ENCODE results near the gene TTC9C.
"Not testable (repeated sequence)": the region's sequence is repeated elsewhere in the genome, so short reads cannot be mapped to it uniquely, and the experiment has no call there.

TTC9C gene

DNA sequence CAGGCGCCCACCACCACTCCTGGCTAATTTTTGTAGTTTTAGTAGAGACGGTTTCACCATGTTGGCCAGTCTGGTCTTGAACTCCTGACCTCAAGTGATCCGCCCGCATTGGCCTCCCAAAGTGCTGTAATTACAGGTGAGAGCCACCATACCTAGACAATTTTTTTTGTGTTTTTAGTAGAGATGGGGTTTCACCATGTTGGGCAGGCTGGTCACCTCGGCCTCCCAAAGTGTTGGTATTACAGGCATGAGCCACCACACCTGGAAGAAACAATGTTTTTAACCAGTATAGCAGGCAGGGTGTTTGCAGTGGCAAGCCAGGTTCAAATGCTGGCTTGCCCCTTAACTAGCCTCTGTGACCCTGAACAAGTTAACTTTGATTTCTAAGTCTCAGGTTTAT, 21.6 kb downstream of the TTC9C start:
- not testable (repeated sequence) for DNase-seq (ENCODE audit: low read depth in 2 of 2)

DNA sequence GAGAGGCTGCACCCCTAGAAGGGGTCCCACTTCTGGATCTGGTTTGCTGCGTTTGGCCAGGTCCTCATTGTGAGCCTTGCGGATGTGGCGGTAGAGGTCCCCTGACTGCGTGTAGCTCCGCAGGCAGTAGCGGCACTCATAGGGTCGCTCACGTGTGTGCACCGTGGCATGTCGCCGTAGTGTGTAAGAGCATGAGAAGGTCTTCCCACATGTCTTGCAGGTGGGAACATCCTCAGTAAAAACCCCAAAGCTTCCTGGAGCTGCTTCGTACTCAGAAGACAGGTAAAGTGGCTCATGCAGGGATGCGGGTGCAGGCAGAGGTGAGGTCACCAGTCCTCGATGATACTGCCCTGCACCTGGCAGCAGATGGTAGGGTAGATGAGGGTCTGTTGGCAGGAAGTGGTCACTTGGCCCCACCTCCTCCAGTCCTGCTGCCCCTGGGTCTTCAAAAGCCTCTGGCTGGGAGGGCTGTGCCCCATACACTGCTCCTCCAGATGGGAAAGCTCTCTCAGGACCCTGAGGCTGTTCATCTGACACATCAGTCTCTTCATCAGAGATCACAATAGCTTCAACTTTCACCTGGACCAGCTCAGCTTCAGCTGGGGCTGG, 24.0 kb downstream of the TTC9C start:
- no peak for DNase-seq (ENCODE audit: low read depth in 2 of 2)

- DNase-seq (ENCODE audit: low read depth in 2 of 2), result no peak
These were observed 24.9 kb downstream of the TTC9C start for GRCh38 chr11:62752994-62753735.

GRCh38 chr11:62753736-62754603, 25.7 kb downstream of the TTC9C start, which contains the start of gene ZBTB3:
TSS of gene ZBTB3 (minus strand) at chr11:62754160. CDS start at chr11:62753664, 496 bp downstream.
- peak; percentile 92 to 94 for DNase-seq (ENCODE audit: low read depth in 2 of 2)

DNA sequence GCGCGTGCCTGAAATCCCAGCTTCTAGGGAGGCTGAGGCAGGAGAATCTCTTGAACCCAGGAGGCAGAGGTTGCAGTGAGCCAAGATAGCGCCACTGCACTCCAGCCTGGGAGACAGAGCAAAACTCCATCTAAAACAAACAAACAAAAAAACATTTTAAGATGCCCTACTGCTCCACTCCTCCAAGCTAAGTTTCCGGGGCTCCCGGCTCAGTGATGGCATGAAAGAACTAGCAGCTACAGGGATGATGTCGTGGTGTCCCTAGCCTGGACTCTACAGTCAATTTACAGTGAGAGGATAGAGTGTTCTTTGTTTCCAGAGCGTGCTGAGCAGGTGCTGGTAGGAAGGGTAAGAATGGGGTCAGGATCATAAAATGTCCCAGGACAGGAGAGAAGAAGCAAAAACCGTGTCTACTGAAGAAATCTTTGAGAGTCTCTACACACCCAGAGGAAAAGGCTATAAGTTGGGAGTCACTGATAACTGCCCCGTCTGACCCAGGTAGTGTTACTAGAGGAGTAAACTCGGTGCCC, 26.9 kb downstream of the TTC9C start:
- DNase-seq (ENCODE audit: low read depth in 2 of 2), result no peak

DNA sequence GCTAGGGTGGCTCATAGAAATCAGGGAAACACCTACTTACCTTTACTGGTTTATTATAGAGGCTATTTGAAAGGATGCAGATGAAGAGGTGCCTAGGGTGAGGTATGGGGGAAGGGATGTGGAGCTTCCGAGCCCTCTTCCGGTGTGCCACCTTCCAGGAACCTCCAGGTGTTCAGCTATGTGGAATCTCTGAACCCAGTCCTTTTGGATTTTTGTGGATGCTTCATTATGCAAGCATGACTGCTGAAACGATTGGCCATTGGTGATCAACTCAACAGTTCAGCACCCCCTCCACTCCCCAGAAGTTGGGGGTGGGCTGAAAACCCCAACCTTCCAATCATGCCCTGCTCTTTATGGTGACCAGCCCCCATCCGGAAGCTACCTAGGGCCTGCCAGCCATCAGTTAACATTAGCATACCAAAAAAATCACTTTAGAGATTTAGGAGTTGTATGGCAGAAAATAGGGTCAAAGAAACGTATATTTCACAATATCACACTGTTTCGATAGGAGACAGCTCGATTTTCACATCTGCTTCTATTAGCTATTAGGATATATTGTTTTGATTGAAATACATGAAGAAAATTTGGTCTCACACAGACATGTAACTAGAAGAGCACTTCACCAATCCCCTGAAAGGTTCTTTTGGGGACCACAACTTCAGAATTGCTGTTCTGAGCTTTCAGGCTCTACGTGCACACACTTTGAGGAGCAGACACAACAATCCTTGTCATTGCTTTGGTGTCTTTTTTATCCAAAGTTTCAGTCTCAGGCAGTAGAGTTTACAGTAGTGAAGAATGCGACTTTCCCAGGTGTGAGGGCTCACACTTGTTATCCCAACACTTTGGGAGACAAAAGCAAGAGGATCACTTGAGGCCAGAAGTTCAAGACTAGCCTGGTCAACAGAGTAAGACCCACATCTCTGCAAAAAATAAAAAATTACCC, 29.8 kb downstream of the TTC9C start:
- DNase-seq (ENCODE audit: low read depth in 2 of 2), result no peak

DNA sequence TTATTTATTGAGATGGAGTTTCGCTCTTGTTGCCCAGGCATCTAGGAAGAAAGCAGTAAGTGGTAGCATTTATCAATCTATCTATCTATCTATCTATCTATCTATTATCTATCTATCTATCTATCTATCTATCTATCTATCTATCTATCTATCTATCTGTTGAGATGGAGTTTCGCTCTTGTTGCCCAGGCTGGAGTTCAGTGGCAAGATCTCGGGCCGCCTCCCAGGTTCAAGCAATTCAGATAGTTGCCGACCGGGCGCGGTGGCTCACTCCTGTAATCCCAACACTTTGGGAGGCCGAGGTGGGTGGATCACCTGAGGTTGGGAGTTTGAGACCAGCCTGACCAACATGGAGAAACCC, 32.6 kb downstream of the TTC9C start:
- not testable (repeated sequence) for DNase-seq (ENCODE audit: low read depth in 2 of 2)

DNA sequence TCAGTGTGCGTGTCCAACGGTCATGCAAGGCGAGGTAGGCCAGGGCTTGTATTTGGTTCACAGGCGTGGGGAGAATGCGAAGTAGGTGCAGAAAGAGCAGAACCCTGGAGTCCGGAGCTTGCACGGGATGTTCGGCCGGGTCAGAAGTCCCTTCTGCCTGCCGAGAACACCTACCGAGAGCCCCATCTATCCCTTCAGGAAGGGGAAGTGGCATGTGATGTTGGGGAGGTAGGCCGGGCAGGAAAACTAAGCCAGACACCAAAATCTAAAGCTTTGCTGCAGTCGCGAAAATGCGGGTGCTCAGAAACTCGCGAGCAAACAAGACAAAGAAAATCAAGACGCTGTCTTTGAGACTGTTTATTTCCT, 42.5 kb downstream of the TTC9C start:
- DNase-seq (ENCODE audit: low read depth in 2 of 2), result no peak

DNA sequence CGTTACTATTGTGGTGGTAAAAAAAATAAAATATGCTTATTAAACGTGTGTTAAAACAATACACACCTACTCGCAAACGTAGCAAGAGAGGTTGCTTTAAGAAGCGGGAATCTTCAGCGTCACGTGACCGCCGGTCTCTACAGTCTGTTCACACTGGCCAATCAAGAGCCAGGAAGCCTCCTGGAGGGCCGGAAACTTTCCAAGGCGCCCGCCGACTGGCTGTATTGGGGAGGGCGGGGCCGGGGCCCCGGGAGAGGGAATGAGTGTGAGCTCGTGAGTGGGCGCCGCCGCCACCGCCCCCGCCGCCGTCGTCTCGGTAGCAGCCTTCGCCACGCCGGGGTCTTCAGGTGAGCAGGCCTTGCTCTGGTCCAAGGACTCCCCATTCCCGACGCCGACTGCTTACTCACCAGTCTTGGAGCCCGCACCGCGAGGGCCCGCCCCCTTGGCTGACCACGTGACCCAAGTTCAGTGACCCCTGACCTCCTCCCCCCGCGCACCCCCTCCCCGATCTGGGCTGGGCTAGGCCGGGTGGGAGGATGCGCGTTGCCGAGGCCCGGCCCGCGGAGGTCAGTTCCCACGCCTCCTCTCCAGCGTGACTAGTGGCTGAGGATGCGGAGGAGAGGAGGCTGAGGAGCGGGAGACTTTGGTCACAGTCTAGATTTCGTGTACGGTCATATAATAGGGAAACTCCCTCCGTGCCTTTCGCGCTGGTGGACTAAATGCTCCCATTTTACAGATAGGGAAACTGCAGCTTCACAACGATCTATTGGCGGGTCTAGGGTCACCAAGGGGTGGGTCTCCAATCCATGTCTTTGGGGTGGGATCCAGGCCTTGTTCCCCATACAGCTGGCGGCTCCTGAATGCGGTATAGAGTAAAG, 43.1 kb downstream of the TTC9C start, which contains the start of gene TAF6L:
TAF6L (plus strand) TSS at position 253 of the 878 bp plus-strand sequence. CDS start 4,388 bp downstream, outside the sequence.
- peak; percentile 83 to 85 for DNase-seq (ENCODE audit: low read depth in 2 of 2)

DNA sequence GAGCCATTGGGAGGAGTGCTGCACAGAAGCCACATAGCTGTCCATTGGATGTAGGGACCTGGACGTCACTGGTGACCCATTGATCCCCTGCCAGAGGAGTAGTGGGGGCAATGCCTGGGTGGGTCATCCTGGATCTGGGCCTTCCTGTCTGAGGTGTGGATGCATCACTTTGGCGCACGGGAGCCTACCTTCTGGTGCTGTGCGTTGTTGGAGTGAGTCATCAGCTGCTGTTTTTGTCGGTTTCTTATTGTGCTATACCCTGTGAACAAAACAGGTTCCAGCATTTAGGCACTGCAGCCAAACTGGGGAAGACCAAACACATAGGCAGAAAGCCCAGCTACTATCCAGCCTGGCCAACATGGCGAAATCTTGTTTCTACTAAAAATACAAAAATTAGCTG, 46.1 kb downstream of the TTC9C start:
- DNase-seq (ENCODE audit: low read depth in 2 of 2), result no peak

DNA sequence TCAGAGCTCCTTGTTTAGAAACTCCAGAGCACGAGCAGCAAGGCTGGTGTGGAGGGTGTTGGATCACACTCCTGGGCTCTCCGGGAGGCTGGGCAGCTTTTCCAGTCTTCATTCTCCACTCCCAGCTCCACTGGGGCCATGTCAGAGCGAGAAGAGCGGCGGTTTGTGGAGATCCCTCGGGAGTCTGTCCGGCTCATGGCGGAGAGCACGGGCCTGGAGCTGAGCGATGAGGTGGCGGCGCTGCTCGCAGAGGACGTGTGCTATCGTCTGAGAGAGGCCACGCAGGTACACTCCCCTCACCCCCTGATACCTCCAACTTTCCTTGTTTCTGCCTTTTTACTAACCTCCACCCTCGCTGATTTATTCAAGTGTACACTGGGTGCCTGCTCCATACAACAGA, 47.4 kb downstream of the TTC9C start:
- no peak for DNase-seq (ENCODE audit: low read depth in 2 of 2)

DNA sequence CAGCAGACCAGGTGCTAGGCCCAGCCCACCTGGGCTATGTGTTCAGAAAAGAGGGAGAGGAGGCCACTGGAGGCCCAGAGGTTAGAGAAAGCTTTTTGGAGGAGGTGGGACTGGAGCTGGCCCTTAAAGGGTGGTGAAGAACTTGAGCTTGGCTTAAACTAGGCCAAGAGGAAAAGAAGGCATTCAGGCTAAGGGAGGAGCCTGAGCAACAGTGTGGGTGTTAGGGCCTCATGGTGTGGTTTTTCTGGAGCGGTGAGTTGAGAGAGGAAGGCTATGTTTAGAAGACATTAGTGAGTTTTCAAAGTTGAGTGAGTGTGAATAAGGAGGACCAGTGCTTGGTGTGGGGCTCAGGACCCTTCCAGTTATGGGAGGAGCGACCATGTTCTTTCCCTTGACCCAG, 49.1 kb downstream of the TTC9C start:
- DNase-seq (ENCODE audit: low read depth in 2 of 2), result no peak

- DNase-seq (ENCODE audit: low read depth in 2 of 2), result no peak
These were observed 50.2 kb downstream of the TTC9C start for GRCh38 chr11:62778441-62778840.

GRCh38 chr11:62782753-62783152, 54.5 kb downstream of the TTC9C start:
- DNase-seq (ENCODE audit: low read depth in 2 of 2), result no peak

- DNase-seq (ENCODE audit: low read depth in 2 of 2), result peak; percentile 69 to 73
These were observed 58.2 kb downstream of the TTC9C start for GRCh38 chr11:62786318-62787004.

- peak; percentile 98 to 99 for DNase-seq (ENCODE audit: low read depth in 2 of 2)
These were observed 58.9 kb downstream of the TTC9C start, which contains the start of gene TMEM179B for GRCh38 chr11:62787005-62787759. TSS of gene TMEM179B (plus strand) at chr11:62787402. CDS start at chr11:62787432, 30 bp downstream.
